HepG2 (cell line): ENCODE results near the gene CKMT2. TPM values are rescaled to one million over a fixed set of nuclear protein-coding genes. Genes with fewer than 3 reads are reported as not detected.

ENCODE experiments used
- AGO1 ChIP-seq: fragments of 200-400 bp; formaldehyde crosslinking; IDR thresholded peaks from 2 replicates; pipeline ENCODE4 v1.6.1; 2017; ENCODE audit warnings: mild to moderate bottlenecking, low read depth, low read length, moderate library complexity; ENCODE audit not compliant: poor library complexity, severe bottlenecking
- DBP ChIP-seq: sonication (generic); formaldehyde crosslinking; IDR thresholded peaks from 2 replicates; pipeline ENCODE4 v1.4.0; 2020; ENCODE audit warnings: missing genetic modification reagents; ENCODE audit errors: not compliant biosample characterization
- ELF4 ChIP-seq: sonication (generic); formaldehyde crosslinking; IDR thresholded peaks from 2 replicates; pipeline ENCODE4 v1.5.0; 2020; ENCODE audit warnings: missing genetic modification reagents, mild to moderate bottlenecking, moderate library complexity, borderline replicate concordance
- HIC2 ChIP-seq: sonication (generic); formaldehyde crosslinking; IDR thresholded peaks from 2 replicates; pipeline ENCODE4 v1.9.0; 2022; ENCODE audit warnings: low read depth, missing genetic modification reagents
- HNRNPUL1 ChIP-seq: fragments of 200-400 bp; formaldehyde crosslinking; IDR thresholded peaks from 2 replicates; pipeline ENCODE4 v1.6.1; 2017; ENCODE audit warnings: low read depth, mild to moderate bottlenecking, low read length, moderate library complexity
- KDM5A ChIP-seq: fragments of 200-600 bp; sonication (generic); IDR thresholded peaks from 2 replicates; pipeline ENCODE4 v1.7.0; 2018; ENCODE audit warnings: antibody characterized with exemption, mild to moderate bottlenecking, low read length, borderline replicate concordance
- NBN ChIP-seq: fragments of 450-650 bp; conservative IDR thresholded peaks from 2 replicates; pipeline ENCODE4 v1.6.1; 2017
- RXRA ChIP-seq: sonication (generic); formaldehyde crosslinking; IDR thresholded peaks from 2 replicates; pipeline ENCODE4 v1.5.1; 2020; ENCODE audit warnings: missing genetic modification reagents
- SKIL ChIP-seq: sonication (generic); formaldehyde crosslinking; IDR thresholded peaks from 2 replicates; pipeline ENCODE4 v1.8.0; 2022; ENCODE audit warnings: missing genetic modification reagents, mild to moderate bottlenecking, moderate library complexity, borderline replicate concordance
- THYN1 ChIP-seq: sonication (generic); formaldehyde crosslinking; IDR thresholded peaks from 2 replicates; pipeline ENCODE4 v1.8.1; 2023; ENCODE audit warnings: low read depth, mild to moderate bottlenecking, moderate library complexity, missing genetic modification reagents, borderline replicate concordance
- XRCC5 ChIP-seq: fragments of 200-400 bp; formaldehyde crosslinking; optimal IDR thresholded peaks from 2 replicates; pipeline ENCODE3; 2017; ENCODE audit warnings: mild to moderate bottlenecking, low read length
- ZFP36 ChIP-seq: fragments of 150-350 bp; IDR thresholded peaks from 2 replicates; pipeline ENCODE4 v1.6.1; 2018; ENCODE audit warnings: borderline replicate concordance, low read length, low read depth; ENCODE audit not compliant: partially characterized antibody
- ZNF292 ChIP-seq: sonication (generic); formaldehyde crosslinking; IDR thresholded peaks from 2 replicates; pipeline ENCODE4 v1.8.1; 2022; ENCODE audit warnings: mild to moderate bottlenecking, low read depth, missing genetic modification reagents, borderline replicate concordance
- ZNF572 ChIP-seq: sonication (generic); formaldehyde crosslinking; IDR thresholded peaks from 2 replicates; pipeline ENCODE4 v1.5.1; 2020; ENCODE audit warnings: mild to moderate bottlenecking, missing genetic modification reagents
- ZNF598 ChIP-seq: sonication (generic); formaldehyde crosslinking; IDR thresholded peaks from 2 replicates; pipeline ENCODE4 v1.5.1; 2020; ENCODE audit warnings: mild to moderate bottlenecking, missing genetic modification reagents, borderline replicate concordance
- ZNF7 ChIP-seq: IDR thresholded peaks from 2 replicates; pipeline ENCODE4 v1.6.1; 2016; ENCODE audit warnings: missing biosample characterization, missing genetic modification reagents
- ZNF710 ChIP-seq: sonication (generic); formaldehyde crosslinking; IDR thresholded peaks from 2 replicates; pipeline ENCODE4 v1.5.0; 2020; ENCODE audit warnings: mild to moderate bottlenecking, missing genetic modification reagents, borderline replicate concordance
- ZNF773 ChIP-seq: sonication (generic); formaldehyde crosslinking; IDR thresholded peaks from 2 replicates; pipeline ENCODE4 v1.4.0; 2020; ENCODE audit warnings: missing genetic modification reagents, borderline replicate concordance
- ZSCAN22 ChIP-seq: sonication (generic); formaldehyde crosslinking; IDR thresholded peaks from 2 replicates; pipeline ENCODE4 v1.4.0; 2020; ENCODE audit warnings: mild to moderate bottlenecking, missing genetic modification reagents
- polyA plus RNA-seq, 8 experiments: library from polyadenylated mRNA; depleted of rRNA in 3 of 8; stranded (reverse) in 7 of 8; unstranded in 1 of 8; fragments of >200 nt; fragmentation: Illumina TruSeq in 4 of 8; extraction: Trizol in 4 of 8; gene quantifications; 2 replicates each; pipeline versions ENCODE4 v1.2.1 to v1.2.3, GENCODE V29; 2011 to 2016; ENCODE audit warnings: low read depth in 4 of 8, missing spikeins in 1 of 8, mixed read lengths in 1 of 8; ENCODE audit not compliant: insufficient read depth in 1 of 8
- total RNA-seq, 5 experiments: library from RNA; depleted of rRNA; stranded (reverse); fragments of >200 nt; fragmentation: Illumina TruSeq; extraction: Trizol; gene quantifications; 2 replicates each; pipeline ENCODE4 v1.2.3, GENCODE V29; 2016; ENCODE audit warnings: low read depth in 1 of 5

Gene CKMT2
- total and polyA plus RNA-seq, 2 of the 13 experiments (the other 11 are each of a cell fraction or from before 2014, with no cell fraction given), result 1.2 to 8.8 TPM

GRCh38 chr5:81301271-81302015 lies 68.3 kb downstream of the CKMT2 start, which contains the start of gene ZCCHC9 (continued):
- TF ChIP-seq THYN1 (CRISPR knock-in tag) (no peak), ZNF7 (CRISPR knock-in tag) (no peak), XRCC5 (peak; percentile 52), ZNF773 (CRISPR knock-in tag) (no peak), ZNF572 (CRISPR knock-in tag) (0 out of 2 replicates have a peak, but pooled peaks have one; percentile 21), ZSCAN22 (CRISPR knock-in tag) (no peak), KDM5A (peak; percentile 65), HIC2 (CRISPR knock-in tag) (peak; percentile 38; the same call in 1 of the 2 replicates), AGO1 (no peak), NBN (no peak), ZNF710 (CRISPR knock-in tag) (no peak; the same call in 1 of the 2 replicates), DBP (CRISPR knock-in tag) (peak; percentile 50), ZFP36 (no peak), RXRA (CRISPR knock-in tag) (peak; percentile 79; the same call in 1 of the 2 replicates), HNRNPUL1 (no peak), ZNF292 (CRISPR knock-in tag) (no peak), ZNF598 (CRISPR knock-in tag) (0 out of 2 replicates have a peak, but pooled peaks have one; percentile 52), SKIL (CRISPR knock-in tag) (no peak), ELF4 (CRISPR knock-in tag) (no peak)
